ENCODE results near the gene ZNF496.
"Not testable (repeated sequence)": the region's sequence is repeated elsewhere in the genome, so short reads cannot be mapped to it uniquely, and the experiment has no call there.

ZNF496 gene

GRCh38 chr1:247291833-247292561, 39.7 kb downstream of the ZNF496 start:
- no peak for DNase-seq (ENCODE audit: low read depth in 2 of 2)

DNA sequence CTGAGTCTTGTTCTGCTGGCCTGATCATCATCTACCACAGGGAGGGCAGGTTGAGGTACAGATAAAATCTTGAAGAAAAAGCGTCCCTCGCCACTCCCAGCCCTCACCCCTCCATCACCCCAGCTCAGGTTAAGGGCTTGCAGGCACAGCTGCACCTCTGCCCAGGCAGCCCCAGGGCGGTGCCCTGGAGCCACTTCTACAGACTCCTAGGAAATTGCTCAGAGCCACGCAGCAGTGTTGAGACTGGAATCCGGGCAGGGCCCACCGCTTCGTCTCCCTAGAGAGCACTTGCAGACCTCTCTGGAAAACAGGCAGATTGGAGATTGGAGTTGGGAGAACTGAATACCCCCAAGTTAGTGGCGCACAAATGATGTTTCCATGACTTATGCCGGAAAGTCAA, 40.5 kb downstream of the ZNF496 start:
- DNase-seq (ENCODE audit: low read depth in 2 of 2) = no peak

DNA sequence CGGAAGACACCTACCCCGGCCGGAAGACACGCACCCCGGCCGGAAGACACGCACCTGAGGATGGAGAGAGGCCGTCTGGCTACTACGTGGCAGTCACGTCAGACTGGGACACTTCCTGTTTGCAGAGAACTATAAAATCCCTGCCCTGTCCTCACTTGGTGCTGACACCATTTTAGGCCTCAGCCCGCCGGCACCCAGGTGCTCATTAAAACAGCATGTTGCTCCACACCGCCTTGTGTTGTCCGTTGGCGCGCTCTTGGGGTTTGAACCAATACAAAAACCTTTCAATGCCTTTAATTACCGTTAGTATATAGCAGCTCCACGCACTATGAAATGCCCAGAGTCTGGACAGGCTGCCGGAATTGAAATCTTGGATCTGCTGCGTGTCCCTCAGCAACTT, 41.1 kb downstream of the ZNF496 start:
- DNase-seq (ENCODE audit: low read depth in 2 of 2) = no peak

DNA sequence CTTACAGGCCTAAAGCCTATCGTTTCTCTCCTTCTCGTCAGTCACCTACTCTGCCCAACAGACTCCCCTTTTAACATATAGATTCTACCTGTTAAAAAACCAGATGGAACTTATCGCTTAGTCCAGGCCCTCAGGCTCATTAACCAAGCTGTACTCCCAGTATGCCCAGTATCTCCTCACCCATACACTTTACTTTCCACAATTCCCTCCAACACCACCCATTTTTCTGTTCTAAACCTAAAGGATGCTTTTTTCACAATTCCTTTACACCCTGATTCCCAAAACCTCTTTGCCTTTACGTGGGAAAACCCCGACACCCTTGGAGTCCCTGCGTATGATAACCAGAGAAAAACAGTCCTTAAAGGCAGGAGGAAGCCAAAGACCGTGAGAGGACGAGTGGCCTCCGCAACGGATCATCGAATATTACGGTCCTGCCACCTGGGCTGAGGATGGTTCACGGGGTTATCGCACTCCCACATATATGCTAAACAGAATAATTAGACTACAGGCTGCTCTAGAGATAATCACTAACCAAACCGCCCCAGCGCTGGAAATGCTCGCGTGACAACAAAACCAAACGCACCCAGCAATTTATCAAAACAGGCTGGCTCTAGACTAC, 42.3 kb downstream of the ZNF496 start:
- DNase-seq (ENCODE audit: low read depth in 2 of 2) = not testable (repeated sequence)

DNA sequence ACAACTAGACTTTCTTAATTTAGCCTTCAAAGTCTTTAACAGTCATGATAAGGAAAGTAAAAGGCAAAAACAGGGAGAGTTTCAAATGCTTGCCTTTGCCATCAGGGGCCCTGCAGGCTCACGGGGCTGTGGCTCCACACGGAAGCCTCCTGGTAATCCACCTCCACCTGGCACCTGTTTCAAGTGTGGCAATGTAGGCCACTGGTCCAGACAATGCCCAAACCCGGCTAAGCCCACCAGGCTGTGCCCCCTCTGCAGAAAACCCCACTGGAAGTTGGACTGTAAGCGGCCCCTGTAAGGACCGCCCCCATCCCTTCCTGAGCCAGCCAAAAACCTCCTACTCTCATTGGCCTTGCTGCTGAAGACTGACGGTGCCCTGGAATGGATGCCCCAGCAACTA, 43.3 kb downstream of the ZNF496 start:
- no peak for DNase-seq (ENCODE audit: low read depth in 2 of 2)

DNA sequence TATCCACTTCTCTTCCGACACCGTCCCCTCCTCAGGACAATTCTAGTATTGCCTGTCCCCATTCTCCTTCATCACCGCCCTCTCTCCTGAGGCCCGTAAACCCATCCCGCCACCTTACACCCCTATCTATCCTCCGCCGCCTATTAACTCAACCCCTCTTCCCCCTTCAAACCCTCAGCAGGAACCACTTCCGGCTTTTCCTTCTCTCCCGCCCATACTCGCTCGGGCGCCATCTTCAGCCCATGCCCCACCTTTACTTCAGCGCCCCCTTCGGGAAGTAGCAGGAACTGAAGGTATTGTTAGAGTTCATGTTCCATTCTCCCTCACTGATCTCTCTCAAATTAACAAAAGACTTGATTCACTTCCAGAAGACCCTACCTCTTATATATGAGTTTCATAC, 44.2 kb downstream of the ZNF496 start:
- no peak for DNase-seq (ENCODE audit: low read depth in 2 of 2)

- no peak for DNase-seq (ENCODE audit: low read depth in 2 of 2)
Observed at GRCh38 chr1:247286134-247286670, 45.5 kb downstream of the ZNF496 start.

GRCh38 chr1:247281001-247281574, 50.6 kb downstream of the ZNF496 start:
- DNase-seq (ENCODE audit: low read depth in 2 of 2) = no peak

- DNase-seq (ENCODE audit: low read depth in 2 of 2) = no peak
Observed at GRCh38 chr1:247277191-247277590, 54.5 kb downstream of the ZNF496 start.

DNA sequence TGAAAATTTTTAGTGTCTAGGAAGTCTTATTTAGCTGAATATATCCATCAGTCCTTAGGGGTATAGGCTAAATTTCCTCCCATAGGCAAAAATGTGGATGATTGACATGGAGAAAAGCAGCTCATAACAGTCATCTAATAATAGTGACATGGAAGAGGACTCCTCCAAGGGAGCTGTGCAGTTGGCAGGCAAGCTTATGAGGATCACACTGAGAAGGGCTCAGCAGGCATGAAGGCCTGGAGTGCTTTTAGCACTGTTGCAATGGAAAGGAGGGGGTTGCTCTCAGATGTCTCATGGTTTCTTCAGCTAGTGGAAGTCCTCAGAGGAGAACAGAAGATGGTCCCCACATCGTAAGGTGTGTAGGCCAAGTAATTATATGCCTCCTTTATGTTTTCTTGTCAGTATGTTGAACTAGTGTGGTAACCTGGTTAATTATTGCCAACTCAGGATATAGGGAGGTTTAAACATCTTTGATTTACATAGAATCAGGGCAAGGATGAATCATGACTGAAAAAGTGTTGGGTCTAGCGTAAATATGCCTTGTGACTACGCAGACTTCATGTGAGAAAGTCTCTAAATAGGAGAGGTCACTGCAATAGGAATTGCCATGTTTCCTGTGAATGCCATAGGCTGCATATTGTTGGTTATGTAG, 56.9 kb downstream of the ZNF496 start:
- DNase-seq (ENCODE audit: low read depth in 2 of 2) = no peak

DNA sequence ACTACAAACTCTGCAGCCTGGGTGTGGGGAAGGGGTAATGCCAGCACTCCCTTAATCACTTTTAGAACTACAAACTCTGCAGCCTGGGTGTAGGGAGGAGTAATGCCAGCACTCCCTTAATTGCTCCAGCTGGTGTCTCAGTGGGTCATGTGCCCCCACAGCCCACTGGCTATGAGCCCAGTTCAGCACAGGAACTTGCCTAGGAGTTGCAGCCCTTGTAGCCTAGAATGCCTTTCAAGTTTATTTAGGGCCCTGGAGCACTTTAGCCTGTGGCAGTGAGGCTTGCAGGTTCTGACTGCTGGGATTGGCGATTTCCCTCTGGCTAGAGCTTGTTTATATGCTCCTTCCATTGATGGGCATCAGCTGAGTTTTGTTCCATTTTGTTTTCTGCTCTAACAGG, 58.7 kb downstream of the ZNF496 start:
- no peak for DNase-seq (ENCODE audit: low read depth in 2 of 2)

- DNase-seq (ENCODE audit: low read depth in 2 of 2) = no peak
Observed at GRCh38 chr1:247270003-247270402, 61.7 kb downstream of the ZNF496 start.

GRCh38 chr1:247269133-247269532, 62.5 kb downstream of the ZNF496 start:
- DNase-seq (ENCODE audit: low read depth in 2 of 2) = no peak

- DNase-seq (ENCODE audit: low read depth in 2 of 2) = no peak
Observed at GRCh38 chr1:247268390-247269045, 63.1 kb downstream of the ZNF496 start.

DNA sequence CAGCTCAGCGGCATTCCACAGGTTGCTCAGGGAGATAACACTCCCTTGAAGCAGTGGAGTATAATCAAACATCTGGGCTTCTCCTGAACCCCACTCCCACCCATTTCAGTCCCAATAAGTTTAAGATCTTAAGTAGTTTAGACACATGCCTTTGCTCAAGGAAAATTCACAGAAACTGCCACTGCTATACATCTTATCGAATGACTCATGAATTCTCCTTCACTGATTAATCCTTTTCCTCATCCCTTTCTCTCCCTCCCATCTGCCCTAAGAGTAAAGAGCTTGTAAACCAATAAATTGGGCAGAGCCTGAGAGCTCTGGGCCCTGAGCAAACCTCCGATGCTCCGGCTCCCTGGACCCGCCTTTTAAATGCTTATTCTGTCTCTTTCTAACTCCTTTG, 65.6 kb downstream of the ZNF496 start:
- DNase-seq (ENCODE audit: low read depth in 2 of 2) = no peak

DNA sequence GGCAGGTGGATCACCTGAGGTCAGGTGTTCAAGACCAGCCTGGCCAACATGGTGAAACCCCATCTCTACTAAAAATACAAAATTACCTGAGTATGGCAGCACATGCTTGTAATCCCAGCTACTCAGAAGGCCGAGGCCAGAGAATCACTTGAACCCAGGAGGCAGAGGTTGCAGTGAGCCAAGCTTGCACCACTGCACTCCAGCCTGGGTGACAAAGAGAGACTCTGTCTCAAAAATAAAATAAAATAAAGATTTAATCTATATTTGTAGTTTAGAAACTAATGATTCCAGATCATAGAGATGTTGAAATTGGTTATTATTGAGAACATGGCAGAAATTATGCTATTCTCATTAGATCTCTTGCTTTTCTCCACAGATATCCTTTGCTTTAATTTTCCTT, 75.9 kb downstream of the ZNF496 start, which contains the start of gene VN1R5:
Gene VN1R5 (plus strand): TSS at position 301 of the 400 bp plus-strand sequence.
- not testable (repeated sequence) for DNase-seq (ENCODE audit: low read depth in 2 of 2)

DNA sequence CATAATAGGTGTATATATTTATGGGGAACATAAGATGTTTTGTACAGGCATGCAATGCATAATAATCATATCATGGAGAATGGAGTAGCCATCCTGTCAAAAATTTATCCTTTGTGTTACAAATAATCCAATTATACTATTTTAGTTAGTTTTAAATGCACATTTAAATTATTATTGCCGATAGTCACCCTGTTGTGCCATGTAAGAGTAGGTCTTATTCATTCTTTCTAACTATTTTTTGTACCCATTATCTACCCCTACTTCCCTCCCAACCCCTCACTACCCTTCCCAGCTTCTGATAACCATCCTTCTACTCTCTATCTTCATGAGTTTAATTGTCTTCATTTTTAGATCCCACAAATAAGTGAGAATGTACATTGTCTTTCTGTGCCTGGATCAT, 84.1 kb downstream of the ZNF496 start:
- DNase-seq (ENCODE audit: low read depth in 2 of 2) = no peak
